GM21423 (cell line): ENCODE data around the gene SCN1B.
"Not testable (repeated sequence)": the region's sequence is repeated elsewhere in the genome, so short reads cannot be mapped to it uniquely, and the experiment has no call there.

Experiments
- ATAC-seq: cut with Tn5 transposase; IDR thresholded peaks from one replicate; pipeline ENCODE4 v1.9.1; 2021; ENCODE audit warnings: mild to moderate bottlenecking, moderate library complexity; ENCODE audit not compliant: unreplicated experiment

The SCN1B gene

GRCh38 chr19:35000647-35001501, 29.4 kb upstream of the SCN1B start:
- no peak for ATAC-seq

DNA sequence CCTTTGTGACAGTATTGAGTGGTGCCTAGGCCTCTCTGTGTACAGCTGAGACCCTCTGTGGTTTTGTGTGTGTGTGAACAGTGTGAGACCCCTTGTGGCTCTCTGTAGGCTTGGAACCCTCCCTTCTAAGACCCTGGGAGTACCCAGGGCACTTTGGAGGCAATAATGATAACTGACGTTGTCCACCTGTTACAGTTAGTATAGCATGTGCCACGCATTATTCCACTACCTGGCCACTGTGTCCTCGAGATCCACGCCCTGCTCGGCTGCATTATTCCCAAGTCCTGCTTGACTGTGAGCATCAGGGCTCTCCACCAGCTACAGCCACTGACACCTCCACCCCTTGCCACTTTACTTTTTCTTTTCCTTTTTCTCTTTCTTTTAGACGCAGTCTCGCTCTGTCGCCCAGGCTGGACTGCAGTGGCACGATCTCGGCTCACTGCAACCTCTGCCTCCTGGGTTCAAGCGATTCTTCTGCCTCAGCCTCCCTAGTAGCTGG, 28.2 kb upstream of the SCN1B start:
- ATAC-seq: no peak

DNA sequence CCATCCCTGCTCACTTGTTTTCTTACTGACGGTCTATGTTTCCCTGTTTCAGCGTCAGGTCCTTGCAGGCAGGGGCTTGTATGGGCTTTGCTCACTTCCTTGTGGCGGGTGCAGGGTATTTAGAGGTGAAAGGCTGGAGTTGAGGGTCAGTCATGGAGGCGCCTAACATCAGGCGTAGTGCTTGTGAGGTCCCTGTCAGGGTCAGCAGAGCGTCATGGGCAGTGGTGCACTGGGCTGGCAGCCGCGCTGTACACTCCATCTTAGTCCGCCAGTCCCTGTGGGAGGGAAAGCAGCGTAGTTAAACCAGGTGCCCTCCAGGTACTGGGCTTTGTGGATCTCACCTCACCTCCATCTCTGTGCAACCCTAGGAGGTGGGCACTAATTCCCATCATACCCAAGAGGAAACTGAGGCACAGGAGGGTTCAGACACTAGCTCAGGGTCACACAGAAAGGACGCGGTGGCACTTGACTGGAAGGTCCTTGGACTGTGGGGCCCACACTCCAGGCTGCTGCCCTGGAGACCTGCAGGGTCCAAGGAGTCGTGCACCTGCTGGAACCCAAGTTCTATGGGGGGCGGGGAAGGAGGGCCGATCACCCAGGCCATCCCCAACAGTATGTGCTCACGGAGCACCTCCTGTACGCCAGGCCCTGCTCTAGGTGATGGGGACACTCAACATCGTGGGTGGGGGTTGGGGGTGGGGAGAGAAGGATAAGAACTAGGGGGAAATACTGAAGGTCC, 25.6 kb upstream of the SCN1B start:
- no peak for ATAC-seq

GRCh38 chr19:35005256-35005977, 24.9 kb upstream of the SCN1B start:
- ATAC-seq: no peak

DNA sequence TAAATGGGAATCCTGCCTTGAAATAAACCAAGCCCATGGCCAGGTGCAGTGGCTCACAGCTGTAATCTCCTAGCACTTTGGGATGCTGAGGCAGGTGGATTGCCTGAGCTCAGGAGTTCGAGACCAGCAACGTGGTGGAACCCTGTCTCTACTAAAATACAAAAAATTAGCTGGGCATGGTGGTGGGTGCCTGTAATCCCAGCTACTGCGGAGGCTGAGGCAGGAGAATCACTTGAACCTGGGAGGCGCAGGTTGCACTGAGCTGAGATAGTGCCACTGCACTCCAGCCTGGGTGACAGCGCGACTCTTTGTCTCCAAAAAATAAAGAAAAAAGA, 24.3 kb upstream of the SCN1B start:
- ATAC-seq: not testable (repeated sequence)

GRCh38 chr19:35006342-35006998, 23.8 kb upstream of the SCN1B start:
- ATAC-seq: no peak

DNA sequence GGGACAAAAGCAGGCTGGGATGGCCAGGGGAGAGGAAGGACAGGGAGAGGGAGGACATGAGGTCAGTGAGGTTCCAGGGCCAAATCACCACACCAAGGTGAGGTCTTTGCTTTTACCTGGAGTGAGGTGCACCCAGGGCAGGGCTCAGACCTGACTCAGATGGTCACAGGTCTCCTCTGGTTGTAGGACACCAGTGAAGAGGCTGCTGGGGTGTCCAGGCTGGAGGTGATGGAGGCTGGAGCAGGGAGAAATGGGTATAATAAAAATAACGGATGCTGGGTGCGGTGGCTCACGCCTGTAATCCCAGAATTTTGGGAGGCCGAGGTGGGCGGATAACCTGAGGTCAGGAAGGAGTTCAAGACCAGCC, 23.3 kb upstream of the SCN1B start:
- no peak for ATAC-seq

DNA sequence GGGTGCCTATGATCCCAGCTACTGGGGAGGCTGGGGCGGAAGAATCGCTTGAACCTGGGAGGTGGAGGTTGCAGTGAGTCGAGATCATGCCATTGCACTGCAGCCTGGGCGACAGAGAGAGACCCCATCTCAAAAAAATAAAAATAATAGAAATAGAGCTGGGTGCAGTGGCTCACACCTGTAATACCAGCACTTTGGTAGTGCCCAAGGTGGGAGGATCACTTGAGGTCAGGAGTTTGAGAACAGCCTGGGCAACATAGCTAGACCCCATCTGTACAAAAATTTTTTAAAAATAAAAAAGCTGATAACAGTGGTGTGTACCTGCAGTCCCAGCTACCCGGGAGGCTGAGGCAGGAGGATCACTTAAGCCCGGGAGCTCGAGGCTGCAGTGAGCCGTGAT, 22.8 kb upstream of the SCN1B start:
- not testable (repeated sequence) for ATAC-seq

GRCh38 chr19:35008891-35009341, 21.4 kb upstream of the SCN1B start:
- no peak for ATAC-seq

GRCh38 chr19:35009424-35010415, 20.6 kb upstream of the SCN1B start:
- no peak for ATAC-seq

DNA sequence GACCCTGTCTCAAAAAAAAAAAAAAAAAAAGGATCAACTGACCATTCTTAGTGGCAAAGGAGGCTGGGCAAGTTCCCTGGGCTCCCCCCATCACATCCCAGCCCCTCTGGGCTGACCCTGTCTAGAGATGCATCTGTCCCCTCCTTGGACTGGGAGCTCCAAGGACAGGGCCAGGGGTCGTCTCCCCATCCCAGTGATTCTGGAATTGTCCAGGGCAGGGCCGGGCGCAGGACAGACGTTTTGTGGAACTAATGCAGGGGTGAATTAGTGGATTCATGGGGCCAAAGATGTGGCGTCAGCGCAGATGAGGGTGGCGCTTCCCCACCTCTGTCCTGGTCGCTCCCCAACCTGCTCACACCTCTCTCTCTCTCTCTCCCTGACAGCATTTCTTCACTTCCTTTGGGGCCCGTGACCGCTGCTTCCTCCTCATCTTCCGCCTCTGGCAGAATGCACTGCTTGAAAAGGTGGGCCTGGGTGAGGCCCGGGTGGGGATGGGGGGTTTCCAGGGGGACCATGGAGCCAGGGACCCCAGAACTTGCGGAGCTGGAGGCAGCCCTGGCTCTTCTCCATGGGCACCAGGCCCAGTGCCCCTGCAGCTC, 19.1 kb upstream of the SCN1B start:
- no peak for ATAC-seq

DNA sequence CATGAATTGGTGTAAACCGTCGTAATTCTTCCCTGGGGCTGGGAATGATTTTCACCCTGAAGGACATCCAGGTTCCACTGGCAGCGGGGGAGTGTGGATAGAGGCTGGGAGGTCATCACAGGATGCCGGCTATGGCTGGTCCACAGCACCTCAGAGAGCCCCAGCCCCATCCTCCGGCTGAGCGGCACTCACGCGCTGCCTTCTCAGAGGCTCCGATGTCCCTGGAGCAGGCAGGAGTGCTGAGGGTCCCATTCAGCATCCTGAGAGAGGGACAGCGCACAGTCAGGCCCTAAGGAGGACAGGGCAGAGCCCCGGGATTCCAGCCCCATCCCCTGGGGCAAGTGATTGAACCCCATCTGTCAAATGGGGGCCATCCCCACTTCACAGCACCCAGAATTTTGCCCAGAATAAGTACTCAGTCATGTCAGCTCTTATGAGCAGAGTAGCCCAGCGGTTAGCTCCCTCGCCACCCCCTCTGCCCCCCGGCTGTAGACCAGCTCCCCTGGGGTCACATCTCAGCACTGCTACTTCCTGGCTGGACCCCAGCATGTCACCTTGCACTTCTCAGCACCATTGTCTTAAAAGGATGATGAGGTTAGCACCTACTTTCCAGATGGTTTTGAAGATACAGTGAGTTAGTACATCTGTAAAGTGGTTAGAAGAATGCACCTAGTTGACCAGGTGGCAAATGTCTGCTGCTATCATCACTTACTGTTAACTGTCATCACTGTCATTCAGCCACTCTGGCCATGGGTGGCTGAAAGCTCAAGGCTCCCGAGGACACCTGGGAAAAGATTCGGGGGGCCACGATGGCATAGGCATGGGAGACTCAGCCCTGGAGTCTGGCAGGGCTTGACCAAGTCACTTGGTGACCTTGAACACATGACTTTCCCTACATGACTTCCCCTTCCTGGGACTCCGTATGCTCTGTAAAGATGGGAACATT, 18.3 kb upstream of the SCN1B start:
- no peak for ATAC-seq

DNA sequence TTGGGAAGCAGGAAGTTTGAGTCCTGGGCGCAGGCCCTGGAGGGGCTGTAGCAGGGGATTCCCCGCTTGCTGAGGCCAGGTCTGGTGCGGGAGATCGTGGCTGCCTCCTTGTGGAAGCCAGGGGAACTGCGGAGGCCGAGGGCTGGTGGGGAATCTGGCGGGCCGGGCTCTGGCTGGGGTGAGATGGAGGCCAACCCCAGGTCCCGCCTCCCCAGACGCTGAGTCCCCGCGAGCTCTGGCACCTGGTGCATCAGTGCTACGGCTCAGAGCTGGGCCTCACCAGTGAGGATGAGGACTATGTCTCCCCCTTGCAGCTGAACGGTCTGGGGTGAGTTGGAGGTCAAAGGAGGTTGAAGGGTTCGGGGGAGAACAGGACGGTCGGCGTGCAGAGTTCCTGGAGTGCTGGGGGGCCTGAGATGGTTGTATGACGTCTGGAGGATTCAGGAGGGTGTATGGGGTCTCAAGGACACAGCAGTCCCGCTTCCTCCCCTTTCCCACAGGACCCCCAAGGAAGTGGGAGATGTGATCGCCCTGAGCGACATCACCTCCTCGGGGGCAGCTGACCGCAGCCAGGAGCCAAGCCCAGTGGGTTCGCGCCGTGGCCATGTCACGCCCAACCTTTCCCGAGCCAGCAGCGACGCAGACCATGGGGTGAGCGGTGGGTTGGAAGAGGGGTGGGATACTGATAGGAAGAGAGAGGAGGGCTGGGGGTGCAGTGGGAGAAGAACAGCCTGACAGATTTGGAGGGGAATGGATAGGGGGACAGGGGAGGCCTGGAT, 17.0 kb upstream of the SCN1B start:
- no peak for ATAC-seq

DNA sequence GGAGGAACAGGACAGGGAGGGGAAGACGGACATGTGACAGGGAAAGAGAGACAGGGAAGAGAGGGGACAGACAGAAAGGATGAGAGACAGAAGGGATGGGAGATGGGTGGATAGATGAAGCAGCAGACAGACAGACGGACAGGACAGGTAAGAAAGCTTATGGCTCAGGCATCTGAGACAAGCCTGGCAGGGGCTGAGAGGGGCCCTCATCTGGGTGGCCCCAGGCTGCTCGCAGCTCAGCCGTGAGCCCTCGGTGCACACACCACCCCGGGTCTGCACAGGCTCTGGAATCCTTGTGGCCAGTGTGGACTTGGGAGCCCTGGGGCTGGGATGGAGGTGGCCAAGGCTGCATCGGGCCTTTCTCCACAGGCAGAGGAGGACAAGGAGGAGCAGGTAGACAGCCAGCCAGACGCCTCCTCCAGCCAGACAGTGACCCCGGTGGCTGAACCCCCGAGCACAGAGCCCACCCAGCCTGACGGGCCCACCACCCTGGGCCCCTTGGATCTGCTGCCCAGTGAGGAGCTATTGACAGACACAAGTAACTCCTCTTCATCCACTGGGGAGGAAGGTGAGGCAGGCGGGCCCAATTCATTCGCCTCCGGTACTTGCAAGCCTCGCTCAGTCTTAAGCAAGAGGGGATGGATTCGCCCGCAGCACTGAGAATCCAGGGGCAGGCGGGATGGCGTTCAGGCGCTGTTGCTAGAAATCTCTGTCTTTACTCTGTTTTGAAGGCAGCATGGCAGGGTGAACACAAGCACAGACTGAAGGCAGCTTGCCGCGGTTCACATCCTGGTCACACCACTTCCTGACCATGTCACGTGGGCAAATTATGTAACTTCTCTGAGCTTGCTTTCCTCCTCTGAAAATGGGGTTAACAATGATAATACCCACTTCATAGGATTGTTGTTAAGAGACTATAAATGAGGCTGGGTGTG, 16.2 kb upstream of the SCN1B start:
- ATAC-seq: no peak

GRCh38 chr19:35014774-35015173, 15.5 kb upstream of the SCN1B start:
- ATAC-seq: not testable (repeated sequence)

- no peak for ATAC-seq
Observed at GRCh38 chr19:35015270-35015953, 14.9 kb upstream of the SCN1B start.
